ENCODE measurements around the gene CASTOR1.

- TF ChIP-seq CTCF (conservative IDR thresholded peaks at IDR 0.05; ENCODE audit: low read depth, low read length) (no peak), EZH2 (IDR thresholded peaks at IDR 0.05; ENCODE audit: borderline replicate concordance, low read depth, low read length, poor library complexity, severe bottlenecking) (no peak)
Observed at GRCh38 chr22:30249049-30250038, 40.0 kb downstream of the CASTOR1 start.
